GM18861 (cell line): ENCODE results near the gene COL1A2.
A peak's percentile ranks its signal among the peaks of the same experiment; 100 is the strongest.

Source experiments
- ATAC-seq: cut with Tn5 transposase; IDR thresholded peaks from one replicate; pipeline ENCODE4 v1.9.1; 2021; ENCODE audit not compliant: unreplicated experiment

COL1A2 gene

DNA sequence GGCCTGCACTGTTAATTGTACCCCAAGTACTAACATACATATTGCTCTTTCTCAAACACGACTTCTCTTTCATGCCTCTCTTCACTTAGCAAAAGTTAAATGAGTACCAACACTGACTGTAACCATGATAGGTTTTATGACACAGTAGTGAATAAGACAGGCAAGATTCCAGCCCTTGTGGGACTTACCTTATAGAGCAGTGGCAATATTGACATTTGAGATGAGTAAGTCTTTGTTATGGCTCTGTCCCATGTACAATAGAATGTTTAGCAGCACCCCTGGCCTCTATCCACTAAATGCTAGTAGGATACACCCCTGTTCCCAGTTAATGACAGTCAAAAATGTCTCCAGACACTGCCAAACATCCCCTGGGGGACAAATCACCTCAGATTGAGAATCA lies 11.9 kb upstream of the COL1A2 start:
- ATAC-seq: no peak

DNA sequence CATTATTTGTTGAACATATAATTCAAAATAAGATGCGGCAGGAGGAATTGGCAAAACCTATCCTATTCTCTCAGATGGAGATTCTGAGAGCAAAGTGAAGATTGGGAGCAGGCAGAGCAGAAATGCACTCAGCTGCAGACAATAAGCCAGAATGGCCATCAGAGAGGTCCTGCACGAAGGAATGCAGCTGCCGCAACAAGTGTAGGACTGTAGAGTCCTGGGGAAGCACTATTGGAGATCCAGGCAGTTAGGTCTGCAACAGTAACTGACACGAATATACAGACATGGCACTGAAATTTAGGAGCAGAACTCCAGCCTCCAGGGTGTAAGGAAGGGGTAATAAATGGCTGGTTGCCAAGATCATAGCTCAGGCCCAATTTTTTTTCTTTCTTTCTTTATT lies 10.4 kb upstream of the COL1A2 start:
- no peak for ATAC-seq

DNA sequence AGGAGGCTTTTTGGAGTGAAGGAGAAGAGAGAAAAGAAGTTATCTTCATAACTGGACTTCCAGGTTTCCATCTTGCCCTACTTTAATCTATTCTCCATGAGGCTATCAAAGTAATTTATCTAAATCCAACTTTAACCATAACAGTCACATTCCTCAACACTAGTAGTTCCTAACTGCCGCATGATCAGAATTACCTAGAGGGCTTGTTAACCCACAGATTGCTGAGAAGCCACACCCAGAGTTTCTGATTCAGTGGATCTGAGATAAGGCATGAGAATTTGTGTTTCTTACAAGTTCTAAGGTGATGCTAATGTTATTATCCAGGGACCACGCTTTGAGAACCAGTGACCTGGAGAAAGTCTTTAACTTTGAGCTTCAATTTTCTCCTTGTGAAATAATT lies 8.3 kb upstream of the COL1A2 start:
- no peak for ATAC-seq

DNA sequence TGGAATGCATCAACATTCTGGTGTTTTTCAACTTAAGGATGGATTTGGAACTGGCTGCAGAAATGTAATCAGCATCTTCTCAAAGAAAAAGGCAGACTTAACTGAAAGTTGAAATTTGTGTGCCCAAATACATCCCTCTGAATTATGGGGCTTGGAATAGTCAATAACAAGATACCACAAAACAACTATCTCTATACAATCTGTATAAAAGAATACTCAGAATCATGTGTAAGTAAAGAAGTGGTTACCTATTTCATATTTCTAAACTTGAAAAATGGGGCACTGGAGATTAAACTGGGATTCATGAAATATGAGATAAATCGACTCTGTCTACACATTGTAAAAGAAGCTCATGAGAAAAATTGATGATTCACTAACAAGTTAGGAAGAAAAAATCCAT lies 6.2 kb upstream of the COL1A2 start:
- no peak for ATAC-seq

DNA sequence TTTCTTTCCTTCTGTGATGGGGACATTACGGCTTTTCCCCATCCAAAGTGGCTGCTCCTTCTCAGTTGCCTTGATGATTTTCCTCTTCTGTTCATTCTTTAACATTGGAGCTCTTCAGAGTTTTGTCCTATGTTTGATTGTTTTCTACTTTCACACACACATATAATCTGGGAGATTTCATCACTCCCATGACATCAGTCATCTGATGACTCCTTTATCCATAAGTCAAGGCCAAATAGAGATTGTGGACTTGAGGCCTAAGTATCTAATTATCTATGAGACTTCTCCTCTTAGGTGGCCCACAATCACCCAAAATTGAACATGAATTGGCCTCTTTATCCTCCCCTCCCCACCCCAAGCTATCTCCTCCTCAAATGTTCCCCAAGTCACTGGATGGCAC lies 5.3 kb upstream of the COL1A2 start:
- no peak for ATAC-seq

DNA sequence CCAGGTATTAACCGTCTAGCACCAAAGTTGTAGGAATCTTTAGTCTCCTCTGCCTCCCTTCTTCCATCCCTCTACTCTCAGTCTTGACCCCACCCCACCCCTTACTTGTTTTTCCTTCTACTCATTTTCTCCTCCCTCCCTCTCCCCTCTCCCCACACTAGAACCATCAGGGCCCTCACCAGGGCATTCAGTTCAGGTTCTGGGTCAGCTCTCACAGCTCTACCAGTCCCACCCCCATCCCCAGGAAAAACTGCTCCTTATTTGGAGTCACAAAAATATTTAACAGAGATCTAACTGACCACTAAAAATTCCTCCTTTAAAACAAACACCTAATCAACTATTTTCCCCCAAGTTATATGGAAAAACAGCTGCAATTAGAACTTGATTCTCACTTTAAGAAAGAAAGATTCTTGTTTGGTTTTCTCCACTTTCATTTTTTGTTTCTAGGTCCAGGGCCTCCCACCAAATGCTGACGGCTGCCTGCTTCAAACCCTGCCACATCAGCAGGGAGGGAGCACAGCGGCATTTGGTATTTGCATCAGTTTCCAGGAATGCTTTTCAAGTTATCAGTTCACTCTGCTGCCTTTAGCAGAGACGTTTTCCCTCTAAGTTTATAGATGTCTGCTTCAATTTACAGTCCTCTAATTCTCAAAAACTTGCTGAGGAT lies 2.8 kb upstream of the COL1A2 start:
- no peak for ATAC-seq

DNA sequence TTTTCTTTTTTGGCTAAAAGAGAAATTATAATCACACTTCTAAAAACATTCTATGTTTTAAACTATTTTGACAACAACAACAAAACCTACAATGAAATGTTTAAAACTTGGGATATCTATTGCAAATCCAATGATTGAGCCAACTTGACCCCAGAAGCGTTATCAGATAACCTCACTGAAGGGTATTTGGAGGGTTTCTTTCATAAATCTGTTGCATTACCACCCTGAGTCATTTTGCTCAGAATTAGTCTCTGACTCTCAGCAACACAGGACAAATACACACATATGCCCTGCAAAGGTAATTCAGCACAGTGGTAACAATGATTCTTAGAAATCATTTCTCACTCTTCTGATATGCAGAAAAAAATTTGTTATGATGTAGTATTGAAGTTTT lies 2.3 kb upstream of the COL1A2 start:
- no peak for ATAC-seq

DNA sequence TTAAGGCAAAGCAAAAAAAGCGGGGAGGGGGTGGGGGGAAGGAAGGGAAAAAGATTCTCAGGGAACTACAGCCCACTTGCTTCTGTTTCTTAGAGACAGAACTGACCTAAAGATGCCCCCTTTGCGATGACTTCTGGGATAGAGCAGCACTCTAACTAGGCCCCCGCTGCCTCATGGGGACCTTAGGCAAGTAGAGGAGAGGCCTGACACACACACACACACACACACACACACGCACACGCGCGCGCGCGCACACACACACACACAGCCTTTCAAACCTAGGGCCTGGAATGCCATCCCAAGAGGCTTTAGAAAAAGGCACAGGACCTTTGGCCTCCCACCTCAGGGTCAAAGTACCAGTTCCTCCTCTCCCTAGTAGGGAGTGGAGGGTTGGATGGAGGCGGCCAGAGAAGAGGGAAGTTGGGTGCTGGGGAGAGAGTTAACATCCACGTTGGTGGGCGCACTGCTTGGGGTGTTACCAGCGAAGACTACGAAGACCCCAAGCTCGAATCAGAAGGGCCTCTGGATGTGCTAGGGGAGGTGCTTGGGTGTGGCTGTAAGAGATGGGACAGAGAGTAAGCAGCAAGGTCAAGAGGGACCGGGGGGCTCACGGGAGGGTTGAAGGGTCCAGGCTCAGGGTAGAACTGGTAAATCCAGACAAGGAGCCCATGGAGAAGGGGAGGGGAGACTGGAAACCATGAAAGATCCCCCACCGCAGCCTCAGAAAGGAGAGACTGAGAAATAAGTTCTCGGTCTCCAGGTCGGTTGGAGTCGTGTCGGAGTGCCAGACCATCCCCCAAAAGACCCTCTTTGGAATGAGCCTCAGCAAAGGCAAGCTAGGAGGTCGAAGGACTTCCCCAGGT lies 1.2 kb upstream of the COL1A2 start:
- no peak for ATAC-seq

DNA sequence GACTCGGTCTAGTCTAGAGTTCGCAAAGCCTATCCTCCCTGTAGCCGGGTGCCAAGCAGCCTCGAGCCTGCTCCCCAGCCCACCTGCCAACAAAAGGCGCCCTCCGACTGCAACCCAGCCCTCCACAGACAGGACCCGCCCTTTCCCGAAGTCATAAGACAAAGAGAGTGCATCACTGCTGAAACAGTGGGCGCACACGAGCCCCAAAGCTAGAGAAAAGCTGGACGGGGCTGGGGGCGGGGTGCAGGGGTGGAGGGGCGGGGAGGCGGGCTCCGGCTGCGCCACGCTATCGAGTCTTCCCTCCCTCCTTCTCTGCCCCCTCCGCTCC lies 622 bp upstream of the COL1A2 start:
- ATAC-seq: no peak

DNA sequence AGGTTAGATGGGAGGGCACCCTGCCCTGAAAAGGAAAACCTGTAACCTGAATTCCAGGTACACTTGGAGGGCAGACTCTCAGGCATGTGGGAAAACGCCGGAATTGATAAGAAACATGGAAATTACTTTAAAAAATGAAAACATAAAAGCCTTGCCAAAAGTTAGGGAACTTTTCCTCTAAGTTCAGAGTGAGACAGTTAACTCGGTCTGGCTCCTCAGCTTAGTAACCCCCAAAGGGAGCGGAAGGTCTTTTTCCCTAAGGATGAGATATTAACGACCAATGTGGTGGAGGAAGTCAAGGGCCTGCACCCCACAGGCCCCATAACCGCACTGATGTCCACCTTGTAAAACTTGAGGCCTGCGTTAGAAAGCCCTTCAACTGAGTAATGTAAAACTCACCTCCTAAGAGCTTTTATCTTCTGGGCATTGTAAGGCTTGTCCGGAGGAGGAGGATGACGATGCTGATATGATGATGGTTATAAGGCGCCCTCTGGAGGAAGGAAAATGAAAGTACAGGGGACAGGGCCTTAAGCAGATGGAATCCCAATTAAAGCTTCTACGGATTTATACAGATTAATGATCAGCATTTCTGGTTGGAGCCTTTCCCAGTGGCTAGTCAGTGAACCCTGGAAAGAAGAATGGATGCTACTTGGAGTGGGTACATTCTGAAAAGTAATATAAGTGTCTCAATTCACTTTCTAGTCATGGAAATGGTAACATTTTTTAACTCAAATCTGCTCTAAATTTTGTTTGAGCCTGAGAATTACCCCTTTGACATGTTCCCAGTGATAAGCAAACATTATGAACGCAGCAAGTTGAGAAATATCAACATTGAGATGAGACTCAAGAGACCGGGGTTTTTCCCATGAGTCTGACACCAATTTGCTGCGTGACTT lies 694 bp downstream of the COL1A2 start:
- ATAC-seq: peak; percentile 95

DNA sequence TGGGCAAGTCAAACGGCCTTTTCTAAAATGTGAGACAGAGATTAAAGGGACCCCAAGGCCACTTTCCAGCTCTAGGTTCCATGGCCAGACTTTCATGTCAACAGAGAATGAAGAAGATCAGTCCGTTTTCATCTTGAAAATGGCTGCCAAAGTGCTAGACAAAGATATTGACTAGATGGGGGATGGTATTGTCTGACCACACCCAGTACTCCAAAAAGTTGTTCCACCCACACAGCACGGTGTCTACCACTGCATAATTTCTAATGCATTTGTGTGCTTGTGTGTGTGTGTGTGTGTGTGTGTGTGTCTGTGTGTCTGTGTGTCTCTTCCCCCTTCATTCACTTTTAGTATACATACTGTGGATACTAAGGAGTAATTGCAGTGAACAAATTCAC lies 1.3 kb downstream of the COL1A2 start:
- ATAC-seq: no peak

DNA sequence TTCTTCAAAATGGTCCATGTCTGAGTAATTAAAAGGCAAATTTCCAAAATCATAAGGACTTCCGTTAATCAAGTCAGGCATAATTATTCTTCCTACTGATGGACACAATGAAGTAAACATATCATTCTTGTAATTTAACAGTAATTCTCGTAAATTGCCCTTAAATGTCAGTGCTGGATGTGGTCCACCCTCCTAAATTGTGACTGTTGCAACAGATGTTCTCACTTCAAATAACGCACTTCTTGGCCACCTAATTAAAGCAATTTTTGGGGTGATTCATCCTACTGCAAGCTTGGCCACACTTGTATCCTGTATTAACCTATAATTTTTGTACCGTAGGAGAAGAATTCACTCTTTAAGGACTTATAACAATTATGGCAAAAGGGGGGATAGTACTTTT lies 1.9 kb downstream of the COL1A2 start:
- no peak for ATAC-seq

DNA sequence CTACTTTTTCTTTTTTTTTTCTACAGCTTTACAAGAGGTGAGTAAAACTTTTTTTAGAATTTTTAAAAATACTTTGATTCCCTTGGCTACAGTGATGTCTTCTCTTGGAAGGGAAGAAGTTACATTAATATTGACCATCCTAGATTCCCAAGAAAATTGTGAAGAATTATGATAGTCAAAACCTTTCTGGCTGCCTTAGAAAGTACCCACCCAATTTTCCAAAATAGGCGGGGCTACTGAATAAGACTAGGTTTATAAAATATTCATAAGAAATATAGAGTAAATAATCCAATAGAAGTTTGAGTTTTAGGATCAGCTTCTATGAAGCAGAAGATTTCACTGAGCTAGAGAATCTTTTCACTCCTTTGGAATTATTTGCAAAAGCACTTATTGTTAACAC lies 3.0 kb downstream of the COL1A2 start:
- no peak for ATAC-seq

DNA sequence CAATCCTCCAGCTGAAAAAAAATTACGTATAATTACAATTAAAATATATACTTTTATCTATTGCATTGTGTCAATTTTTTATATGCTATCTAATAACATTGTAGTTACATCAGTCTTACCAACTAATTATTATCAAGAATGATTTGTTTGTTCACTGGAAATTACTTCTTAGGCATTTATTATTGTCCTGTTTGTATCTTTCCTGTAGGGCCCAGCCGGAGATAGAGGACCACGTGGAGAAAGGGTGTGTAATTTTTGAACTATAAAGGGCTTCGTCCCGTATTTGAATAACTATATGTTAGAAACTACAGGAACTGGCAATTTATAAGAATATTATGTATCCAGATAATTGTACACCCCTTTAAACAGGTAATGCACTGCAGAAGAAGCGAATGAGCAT lies 4.1 kb downstream of the COL1A2 start:
- ATAC-seq: no peak

DNA sequence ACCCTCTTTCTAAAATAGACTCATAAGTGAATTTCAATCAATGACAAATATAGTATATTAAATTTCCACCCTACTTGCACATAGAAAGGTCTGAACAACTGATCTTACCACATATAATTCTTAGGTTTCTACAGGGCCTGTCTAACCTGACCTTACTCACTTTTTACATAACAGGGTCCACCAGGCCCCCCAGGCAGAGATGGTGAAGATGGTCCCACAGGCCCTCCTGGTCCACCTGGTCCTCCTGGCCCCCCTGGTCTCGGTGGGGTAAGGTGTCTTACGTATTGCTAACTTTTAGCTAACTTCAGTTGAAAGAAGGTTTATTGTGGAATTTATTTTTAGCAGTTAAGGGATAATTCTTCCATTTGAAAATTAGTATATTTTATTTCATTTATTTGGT lies 5.3 kb downstream of the COL1A2 start:
- ATAC-seq: no peak

DNA sequence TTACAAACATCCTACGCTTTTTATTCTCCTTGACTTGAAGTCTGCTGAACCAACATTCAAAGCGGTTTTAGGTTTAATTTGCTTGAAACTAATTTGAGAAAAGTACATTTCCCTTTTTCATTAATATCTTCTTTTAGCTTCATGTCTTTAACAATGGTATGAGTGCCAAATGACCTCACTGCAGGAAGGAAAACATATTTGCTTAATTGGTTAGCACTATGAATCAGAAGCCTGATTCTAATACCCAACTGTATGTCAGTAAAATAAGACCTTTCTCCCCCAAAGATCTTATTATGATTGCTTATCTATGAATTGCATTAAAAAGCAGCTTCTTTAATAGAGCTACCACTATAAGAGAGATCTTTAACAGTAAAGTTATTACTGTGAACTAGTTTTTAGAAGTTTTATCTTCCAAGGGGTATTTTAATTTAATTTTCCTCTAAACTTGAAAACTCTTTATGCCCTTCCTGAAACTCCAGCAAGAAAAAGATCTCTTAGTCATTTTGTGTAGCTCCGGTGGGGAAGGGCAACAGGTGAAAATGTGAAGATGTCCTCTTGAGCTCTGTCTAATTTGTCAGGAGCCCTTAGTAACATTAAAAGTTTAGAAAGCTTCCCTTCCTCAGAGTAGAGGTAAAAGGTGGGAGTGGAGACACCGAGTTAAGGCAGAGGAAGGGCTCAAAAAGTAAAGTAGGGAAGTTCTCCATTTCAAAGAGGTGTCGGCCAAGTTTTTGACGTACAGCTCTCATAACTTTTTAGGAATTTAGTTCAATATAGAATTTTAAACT lies 6.1 kb downstream of the COL1A2 start:
- no peak for ATAC-seq

DNA sequence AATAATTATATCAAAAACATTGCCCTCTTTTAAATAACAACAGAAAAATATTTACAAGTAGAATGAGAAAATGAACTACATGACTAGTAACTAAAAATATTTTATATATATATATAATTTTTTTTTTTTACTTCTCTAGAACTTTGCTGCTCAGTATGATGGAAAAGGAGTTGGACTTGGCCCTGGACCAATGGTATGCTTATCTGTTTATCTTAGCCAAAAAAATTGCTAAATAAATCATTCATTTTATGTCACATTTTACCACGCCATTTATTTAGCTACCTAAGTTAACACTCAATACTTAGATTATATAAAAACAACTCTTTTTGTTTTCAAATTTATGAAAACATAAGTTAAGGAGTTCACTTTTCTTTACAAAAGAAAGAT lies 6.7 kb downstream of the COL1A2 start:
- no peak for ATAC-seq

DNA sequence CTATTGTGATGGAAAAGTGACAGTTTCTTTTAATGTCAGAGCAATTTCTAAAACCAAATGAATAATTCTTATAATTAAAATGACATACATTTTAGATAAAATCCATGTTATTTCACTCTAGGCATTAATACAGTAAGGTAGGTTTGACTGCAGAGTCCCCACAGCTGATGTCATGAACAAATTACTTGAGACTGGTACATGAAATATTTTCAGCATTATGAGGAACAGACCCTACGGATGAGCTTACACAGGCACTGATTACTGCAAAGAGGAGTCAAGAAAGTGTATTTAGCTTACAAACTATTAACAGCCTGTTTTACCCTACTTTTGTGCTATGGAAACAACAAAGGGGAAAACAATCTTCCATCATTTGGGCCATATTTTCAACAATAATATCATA lies 8.9 kb downstream of the COL1A2 start:
- no peak for ATAC-seq

DNA sequence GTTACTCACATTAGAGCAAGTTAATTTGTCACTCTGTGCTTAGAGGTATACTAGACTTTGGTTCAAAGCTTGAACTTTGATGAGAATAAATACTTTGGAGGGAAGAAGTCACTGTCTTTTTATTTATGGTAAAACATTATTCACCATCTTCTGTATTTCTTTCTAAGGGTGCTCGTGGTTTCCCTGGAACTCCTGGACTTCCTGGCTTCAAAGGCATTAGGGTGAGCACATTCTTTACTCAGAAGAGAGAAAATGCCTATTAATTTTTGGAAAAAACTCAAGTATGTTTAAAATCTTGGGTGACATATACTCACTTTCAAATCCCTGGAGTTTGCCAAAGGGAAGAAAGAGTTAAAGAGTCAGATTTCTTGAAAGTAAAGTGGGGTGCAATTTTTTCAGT lies 10.8 kb downstream of the COL1A2 start:
- no peak for ATAC-seq

DNA sequence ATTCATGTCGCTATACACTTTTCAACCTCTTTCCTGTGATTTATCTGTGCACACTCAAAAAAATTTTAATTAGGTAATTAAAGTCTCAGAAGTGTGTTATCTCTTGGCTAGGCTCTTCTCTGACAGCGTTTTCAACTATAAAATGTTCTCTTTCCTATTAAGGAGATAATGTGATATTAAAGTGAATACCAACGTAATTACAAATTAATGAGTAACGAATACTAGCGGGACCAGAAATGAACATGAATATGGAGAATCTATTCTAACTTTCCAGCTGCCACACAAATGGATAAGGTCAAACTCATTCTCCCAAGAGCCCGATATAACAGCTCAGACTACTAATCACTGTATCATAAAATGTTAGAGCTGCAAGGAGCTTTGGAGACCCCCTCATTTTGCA lies 12.0 kb downstream of the COL1A2 start:
- ATAC-seq: no peak
